Activated CD4-positive, alpha-beta T cell treated with anti-CD3 and anti-CD28 coated beads, Interleukin-2, amount 50 U/mL, for 4 hours (primary cell): ENCODE measurements around the gene GTF3C1.
"Not testable (repeated sequence)": the region's sequence is repeated elsewhere in the genome, so short reads cannot be mapped to it uniquely, and the experiment has no call there.

Source experiments
- DNase-seq, 2 experiments: peaks; one replicate each; pipeline ENCODE4 v3.0.0-alpha.2; 2020

GTF3C1 gene

GRCh38 chr16:27549746-27550581, at the start of gene GTF3C1, which contains the start of gene KATNIP:
TSS of gene GTF3C1 (minus strand) at chr16:27549913. CDS start at chr16:27549890, 23 bp downstream.
TSS of gene KATNIP (plus strand) at chr16:27550144. CDS start at chr16:27550171, 27 bp downstream.
- DNase-seq = peak; percentile 100

DNA sequence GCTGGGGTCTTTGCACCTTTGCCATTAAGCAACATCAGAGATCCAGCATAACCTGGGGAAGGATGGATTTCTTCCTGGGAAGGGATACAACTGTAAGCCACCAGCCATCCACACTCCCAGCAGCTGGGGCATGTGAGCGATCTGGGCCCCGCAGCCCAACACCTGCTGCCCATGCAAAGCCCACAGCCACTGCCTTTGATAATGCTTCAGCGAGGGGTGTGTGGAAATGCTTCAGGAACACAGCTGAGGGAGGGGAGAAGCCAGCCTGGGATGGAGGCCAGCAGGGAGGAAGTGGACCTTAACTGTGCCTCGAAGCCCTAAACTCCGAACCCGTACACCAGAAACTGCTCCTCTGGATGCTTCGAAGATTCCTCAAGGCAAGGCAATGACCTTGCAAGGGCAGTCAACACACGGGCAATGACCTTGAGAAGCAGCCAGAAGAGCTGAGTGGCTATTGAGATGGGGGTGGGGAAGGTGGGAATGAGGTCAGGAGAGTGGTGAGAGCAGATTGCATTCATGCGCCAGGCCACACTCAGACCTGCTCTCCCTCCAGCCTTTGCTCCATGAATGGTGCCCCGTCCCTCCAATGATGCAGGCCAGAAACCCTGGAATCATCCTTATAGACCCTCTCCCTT, 49.3 kb upstream of the GTF3C1 start:
- no peak for DNase-seq

DNA sequence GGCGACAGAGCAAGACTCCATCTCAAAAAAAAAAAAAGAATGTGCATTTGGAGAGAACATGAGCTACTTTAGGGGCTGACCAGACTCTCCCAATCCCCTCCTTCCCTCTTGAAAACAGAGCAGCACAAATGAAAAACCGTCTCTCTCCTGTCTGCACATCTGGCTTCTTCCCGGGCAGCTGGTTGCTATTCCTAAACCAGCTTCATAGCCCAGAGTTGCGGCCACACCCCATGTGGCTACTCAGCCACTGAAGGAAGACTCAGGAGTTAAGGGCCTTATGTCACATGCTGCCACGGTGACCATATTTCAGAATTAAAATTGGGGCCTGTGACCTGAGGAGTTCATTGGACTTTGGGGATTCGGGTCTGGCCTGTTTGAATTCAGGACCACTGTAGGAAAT, 48.5 kb upstream of the GTF3C1 start:
- DNase-seq = no peak

DNA sequence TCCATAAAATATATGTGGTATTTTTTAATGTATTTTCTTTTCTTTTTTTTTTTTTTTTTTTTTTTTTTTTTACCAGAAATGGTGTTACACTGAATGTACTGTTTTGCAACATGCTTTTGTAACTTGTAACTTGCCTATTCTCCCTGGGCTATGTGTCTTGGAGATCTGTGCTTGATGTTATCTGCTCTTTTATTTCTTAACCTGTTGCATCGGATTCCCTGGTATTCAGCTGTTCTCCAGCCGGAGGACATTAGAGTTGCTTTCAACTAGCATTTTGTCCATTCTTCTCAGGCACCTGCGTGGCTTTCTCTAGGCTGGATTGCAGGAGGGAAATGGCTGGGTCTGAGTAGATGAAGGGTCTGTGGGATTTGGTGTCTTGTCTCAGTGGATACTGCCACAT, 47.6 kb upstream of the GTF3C1 start:
- DNase-seq = no peak

GRCh38 chr16:27596411-27596810, 46.7 kb upstream of the GTF3C1 start:
- DNase-seq = no peak

DNA sequence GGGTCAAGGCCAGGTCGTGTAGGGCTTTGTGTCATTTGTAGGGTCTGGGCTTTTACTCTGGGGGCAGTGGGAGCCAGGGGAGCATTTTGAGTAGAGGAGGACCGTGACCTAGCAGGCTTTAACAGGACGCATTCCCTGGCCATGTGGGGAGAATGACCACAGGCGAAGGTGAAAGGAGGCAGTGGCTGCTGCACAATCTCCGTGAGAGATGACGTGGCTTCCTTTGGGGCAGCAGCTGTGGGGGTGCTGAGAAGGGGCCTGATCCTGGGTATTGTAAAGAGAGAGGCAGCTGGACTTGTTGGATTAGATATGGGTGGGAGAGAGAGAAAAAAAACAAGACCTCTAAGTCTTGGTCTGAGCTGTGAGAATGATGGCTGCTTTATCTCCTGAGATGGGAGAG, 46.3 kb upstream of the GTF3C1 start:
- DNase-seq = no peak

DNA sequence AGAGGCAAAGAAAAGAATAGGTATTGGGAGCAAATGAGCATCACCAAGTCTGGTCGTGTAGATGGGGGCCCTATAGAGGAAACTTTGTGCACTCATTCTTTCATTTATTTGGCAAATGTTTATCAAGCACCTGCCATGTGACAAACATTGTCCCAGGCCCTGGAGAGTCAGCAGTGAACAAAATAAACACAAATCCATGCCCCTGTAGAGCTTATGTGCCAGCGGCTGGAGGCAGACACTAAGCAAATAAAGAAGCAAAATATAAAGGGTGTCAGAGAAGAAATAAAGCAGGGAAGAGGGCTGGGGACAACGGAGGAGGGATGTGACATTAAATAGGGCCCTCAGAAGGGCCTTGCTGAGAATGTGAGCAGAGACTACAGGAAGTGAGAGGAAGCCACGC, 45.8 kb upstream of the GTF3C1 start:
- no peak for DNase-seq

DNA sequence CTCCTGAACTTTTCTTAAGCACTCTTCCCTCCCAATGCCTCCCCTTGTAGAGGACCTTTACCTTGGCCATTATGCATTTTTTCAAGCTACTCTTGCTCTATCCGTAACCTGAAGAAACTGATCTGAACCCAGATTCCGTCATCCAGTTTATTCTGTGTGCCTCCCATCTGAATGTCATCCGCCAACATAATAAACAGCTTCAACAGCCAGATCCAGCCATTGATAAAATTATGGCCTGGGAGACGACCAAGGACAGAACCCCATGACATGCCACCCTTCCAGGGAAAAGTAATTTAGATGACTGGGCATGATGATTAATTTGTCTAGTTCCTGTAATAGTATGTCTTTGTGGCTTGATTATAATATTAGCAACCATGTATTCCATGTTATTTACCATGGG, 42.1 kb upstream of the GTF3C1 start:
- DNase-seq = no peak

DNA sequence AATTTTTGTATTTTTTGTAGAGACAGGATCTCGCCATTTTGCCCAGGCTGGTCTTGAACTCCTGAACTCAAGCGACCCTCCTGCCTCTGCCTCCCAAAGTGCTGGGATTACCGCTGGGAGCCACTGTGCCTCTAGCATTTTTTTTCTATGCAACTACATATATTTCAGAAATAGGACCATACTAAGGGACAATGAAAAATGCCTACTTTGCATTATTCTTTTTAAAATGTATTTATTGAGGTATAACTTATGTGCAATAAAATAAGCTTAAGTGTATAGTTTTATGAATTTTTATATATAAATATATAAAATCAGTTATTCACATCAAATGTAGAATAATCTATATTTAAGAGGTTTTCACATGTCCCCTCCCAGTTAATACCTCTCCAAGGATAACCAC, 38.3 kb upstream of the GTF3C1 start:
- DNase-seq = no peak

GRCh38 chr16:27586711-27587110, 37.0 kb upstream of the GTF3C1 start:
- no peak for DNase-seq

- no peak for DNase-seq
These were observed 35.5 kb upstream of the GTF3C1 start for GRCh38 chr16:27585200-27585599.

DNA sequence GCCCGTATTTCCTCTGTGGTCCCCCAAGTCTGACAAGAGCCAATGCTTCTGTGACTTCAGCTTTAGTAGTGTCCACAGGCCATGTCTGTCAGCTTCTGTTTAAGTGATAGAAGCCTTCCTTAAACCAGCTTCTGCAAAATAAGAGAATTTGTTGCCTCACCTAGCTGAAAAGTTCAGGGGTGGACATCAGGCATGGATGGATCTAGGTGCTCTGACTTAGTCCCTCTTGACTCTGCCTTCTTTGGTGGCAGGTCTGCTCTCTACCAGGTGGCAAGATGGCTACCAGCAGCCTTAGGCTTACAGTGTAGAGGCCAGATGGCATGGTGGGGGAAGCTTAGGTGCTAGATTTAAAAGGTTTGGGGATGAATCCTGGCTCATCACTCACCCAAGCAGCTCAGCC, 33.9 kb upstream of the GTF3C1 start:
- no peak for DNase-seq

- no peak for DNase-seq
These were observed 33.2 kb upstream of the GTF3C1 start for GRCh38 chr16:27582883-27583282.

DNA sequence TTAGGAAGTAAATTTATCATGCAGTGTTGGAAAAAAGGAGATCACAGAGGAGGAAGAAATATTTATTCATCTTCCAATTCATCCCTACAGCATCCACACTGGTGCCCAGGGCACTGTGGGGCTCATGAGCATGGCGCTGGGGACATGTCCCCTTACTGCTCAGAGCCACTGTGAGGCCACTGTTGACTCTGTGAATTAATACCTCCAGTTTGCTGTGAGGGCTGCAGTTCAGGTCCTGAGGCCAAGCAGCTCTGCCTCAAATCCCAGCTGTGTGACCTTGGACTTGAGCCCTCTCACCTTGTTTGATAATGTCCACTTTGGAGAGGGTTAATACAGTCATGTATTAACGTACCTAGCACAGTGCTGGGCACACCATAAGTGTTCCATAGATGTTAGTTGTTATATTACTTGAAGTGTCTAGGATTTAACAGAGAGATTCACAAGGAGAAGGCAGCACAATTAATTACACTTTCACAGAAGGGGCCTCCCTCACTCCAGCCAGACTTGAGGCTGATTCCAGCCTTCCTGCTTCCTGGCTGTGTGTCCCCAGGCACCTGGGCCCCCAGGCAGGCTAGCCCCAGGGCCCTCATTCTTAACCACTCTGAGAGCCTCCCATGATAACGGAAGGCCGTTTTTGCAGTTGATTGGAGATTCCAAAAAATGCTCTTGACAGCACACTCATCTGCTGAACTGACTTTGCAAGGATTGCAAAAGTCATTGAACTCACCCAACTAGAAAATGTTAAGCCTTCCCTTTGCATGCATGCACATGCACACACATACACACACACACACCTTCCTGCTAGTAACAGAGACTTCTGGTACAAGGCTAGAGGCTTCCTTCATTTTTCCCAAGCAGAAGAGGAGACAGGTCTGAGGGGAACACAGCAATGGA, 29.6 kb upstream of the GTF3C1 start:
- DNase-seq = no peak

DNA sequence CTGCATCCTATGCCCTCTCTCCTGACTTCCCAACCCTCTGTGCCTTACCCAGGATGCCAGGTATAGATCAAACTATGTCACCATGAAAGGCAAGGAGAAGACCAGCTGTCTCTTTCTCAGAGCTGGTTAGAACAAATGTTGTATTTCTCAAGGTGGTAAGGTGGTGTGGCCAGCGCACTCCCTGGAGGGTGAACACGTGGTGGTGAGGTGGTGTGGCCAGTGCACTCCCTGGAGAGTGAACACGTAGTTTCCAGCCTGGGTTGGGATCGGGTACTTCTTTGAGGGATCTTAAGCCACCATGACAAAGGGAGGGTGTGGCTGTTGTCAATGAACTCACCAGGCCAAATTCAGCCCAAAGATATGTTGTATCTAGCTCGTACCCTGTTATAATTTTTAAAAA, 27.0 kb upstream of the GTF3C1 start:
- DNase-seq = no peak

DNA sequence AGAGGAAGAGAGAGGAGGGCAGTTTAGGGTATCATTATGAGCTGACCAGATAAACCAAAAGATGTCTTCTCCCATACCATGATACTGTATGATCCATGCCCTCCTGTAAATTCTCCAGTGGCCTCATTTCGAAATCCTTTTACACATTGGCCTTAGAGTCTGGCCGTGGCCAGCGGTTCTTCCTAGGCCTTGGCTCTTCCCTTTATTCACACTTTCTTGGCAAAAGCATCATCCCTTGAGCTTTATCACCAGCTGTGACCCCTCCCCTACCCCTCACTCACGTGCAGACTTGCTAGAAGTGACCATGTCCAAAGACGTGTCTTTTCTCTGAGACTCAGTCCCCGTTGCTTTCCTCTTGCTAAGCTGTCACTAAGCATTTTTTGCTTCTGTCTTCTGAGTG, 23.0 kb upstream of the GTF3C1 start:
- no peak for DNase-seq

- no peak for DNase-seq
These were observed 22.0 kb upstream of the GTF3C1 start for GRCh38 chr16:27571433-27572326.

DNA sequence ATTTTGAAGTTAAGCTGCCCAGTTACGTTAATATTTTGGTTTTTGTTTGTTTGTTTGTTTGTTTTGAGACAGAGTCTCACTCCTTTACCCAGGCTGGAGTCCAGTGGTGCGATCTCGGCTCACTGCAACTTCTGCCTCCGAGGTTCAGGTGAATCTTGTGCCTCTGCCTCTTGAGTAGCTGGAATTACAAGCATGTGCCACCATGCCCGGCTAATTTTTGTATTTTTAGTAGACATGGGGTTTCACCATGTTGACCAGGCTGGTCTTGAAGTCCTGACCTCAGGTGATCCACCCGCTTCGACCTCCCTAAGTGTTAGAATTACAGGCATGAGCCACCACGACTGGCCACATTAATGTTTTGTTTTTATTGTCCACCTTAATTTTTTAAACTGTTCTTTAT, 21.3 kb upstream of the GTF3C1 start:
- not testable (repeated sequence) for DNase-seq

DNA sequence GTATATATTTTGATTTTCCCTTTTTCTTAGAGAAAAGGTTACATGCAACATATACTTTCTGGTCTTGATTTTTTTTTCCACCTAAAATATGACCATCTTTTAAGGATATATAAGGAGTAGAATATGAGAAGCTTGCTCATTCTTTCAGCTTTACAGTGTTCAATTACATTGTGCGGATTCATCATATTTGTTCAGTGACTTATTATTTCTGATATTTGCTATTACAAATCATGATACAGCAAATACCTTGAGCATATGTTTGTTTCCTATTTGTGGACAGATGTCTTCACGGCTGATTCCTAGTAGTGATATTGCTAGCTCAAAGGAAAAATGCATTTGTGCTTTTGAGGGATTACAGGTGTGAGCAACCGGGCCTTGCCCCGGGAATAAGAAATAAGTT, 18.4 kb upstream of the GTF3C1 start:
- DNase-seq = no peak

DNA sequence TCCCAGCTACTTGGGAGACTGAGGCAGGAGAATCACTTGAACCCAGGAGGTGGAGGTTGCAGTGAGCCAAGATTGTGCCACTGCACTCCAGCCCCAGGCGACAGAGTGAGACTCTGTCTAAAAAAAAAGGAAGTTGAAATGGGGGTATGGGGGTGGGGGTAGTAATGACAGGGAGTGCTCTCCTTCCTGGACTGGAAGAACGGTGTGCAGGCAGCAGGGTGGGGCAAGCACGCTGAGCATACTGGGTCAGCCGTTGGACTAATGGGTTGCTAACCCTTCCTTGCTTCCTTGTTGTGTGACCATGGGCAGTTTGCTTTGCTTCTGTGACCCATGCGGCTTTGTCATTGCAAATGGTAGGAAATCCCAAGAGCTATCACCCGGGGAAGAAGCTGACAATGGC, 16.7 kb upstream of the GTF3C1 start:
- no peak for DNase-seq

GRCh38 chr16:27564224-27564623, 14.5 kb upstream of the GTF3C1 start:
- no peak for DNase-seq

GRCh38 chr16:27561216-27561615, 11.5 kb upstream of the GTF3C1 start:
- DNase-seq = no peak
